HL-60 (cell line): ENCODE data around the gene IFNG-AS1.

ENCODE experiments used
- DNase-seq, 2 experiments: peaks; one replicate each; pipeline ENCODE4 v3.0.0-alpha.2; 2010 to 2020; ENCODE audit warnings: low read depth in 1 of 2, low spot score in 1 of 2
- H3K27ac ChIP-seq: fragments of 250-450 bp; sonication (Bioruptor Pico); replicated peaks from 2 replicates; pipeline ENCODE4 v1.5.1; 2020; ENCODE audit warnings: mild to moderate bottlenecking, moderate library complexity
- H3K27me3 ChIP-seq: fragments of 250-450 bp; sonication (Bioruptor Pico); 2 replicates; pipeline ENCODE4 v1.5.1; 2021; ENCODE audit warnings: mild to moderate bottlenecking, moderate library complexity; ENCODE audit not compliant: insufficient read depth, poor library complexity, severe bottlenecking
- H3K4me3 ChIP-seq: replicated peaks from 2 replicates; pipeline ENCODE4 v1.5.1; 2011; ENCODE audit warnings: mild to moderate bottlenecking, control low read depth, low read length; ENCODE audit not compliant: insufficient read depth
- CTCF ChIP-seq: IDR thresholded peaks from one replicate; pipeline ENCODE4 v1.5.1; 2011; ENCODE audit warnings: low read length, control low read depth, inconsistent platforms; ENCODE audit not compliant: insufficient read depth
- GABPA ChIP-seq: IDR thresholded peaks from 2 replicates; pipeline ENCODE4 v1.6.1; 2012; ENCODE audit warnings: low read depth
- POLR2AphosphoS5 ChIP-seq: IDR thresholded peaks from 2 replicates; pipeline ENCODE4 v1.6.1; 2012; ENCODE audit warnings: low read depth
- REST ChIP-seq: IDR thresholded peaks from 2 replicates; pipeline ENCODE4 v1.6.1; 2012; ENCODE audit warnings: low read depth; ENCODE audit not compliant: insufficient replicate concordance
- SPI1 ChIP-seq: IDR thresholded peaks from 2 replicates; pipeline ENCODE4 v1.6.1; 2012; ENCODE audit warnings: low read depth, mild to moderate bottlenecking, borderline replicate concordance

Gene IFNG-AS1

GRCh38 chr12:67994046-67994445, 4.8 kb downstream of the IFNG-AS1 start:
- Histone ChIP-seq H3K27me3 (no peaks in the 10 kb centered on the region), H3K4me3 (no peak overlapping the region), H3K27ac (no peak overlapping the region)
- no peak for DNase-seq
- TF ChIP-seq REST = no peak
- no peak for TF ChIP-seq POLR2AphosphoS5
- no peak for TF ChIP-seq SPI1
- no peak for TF ChIP-seq CTCF
- no peak for TF ChIP-seq GABPA

GRCh38 chr12:67996347-67996746, 7.1 kb downstream of the IFNG-AS1 start:
- Histone ChIP-seq H3K4me3 (no peak overlapping the region), H3K27me3 (no peaks in the 10 kb centered on the region), H3K27ac (no peak overlapping the region)
- TF ChIP-seq CTCF (no peak), REST (no peak), POLR2AphosphoS5 (no peak), SPI1 (no peak), GABPA (no peak)
- DNase-seq = no peak

- no peaks in the 10 kb centered on the region for H3K27me3 ChIP-seq
- DNase-seq = no peak
Observed at GRCh38 chr12:67998379-67998778, 9.1 kb downstream of the IFNG-AS1 start.

More at GRCh38 chr12:67998379-67998778, 9.1 kb downstream of the IFNG-AS1 start:
- H3K4me3 ChIP-seq = no peak overlapping the region
- no peak overlapping the region for H3K27ac ChIP-seq
- TF ChIP-seq GABPA (no peak), SPI1 (no peak), REST (no peak), CTCF (no peak), POLR2AphosphoS5 (no peak)
